K562 (cell line): ENCODE measurements around the gene GPATCH3. TPM values are rescaled to one million over a fixed set of nuclear protein-coding genes. Genes with fewer than 3 reads are reported as not detected.

ENCODE experiments used
- ADNP ChIP-seq: fragments of 200-800 bp; sonication (Bioruptor generic); IDR thresholded peaks from 2 replicates; pipeline ENCODE4 v1.6.1; 2016; ENCODE audit warnings: missing genetic modification characterization, missing compliant biosample characterization
- BMI1 ChIP-seq: fragments of 150-350 bp; IDR thresholded peaks from 2 replicates; pipeline ENCODE4 v1.6.1; 2014; ENCODE audit warnings: low read length
- CCAR2 ChIP-seq: fragments of 200-400 bp; formaldehyde crosslinking; IDR thresholded peaks from 2 replicates; pipeline ENCODE4 v1.6.1; 2017; ENCODE audit warnings: mild to moderate bottlenecking, low read depth, low read length
- CEBPB ChIP-seq: fragments of 450-650 bp; IDR thresholded peaks from 2 replicates; pipeline ENCODE4 v1.6.1; 2016; ENCODE audit warnings: missing genetic modification characterization, missing compliant biosample characterization
- DACH1 ChIP-seq: fragments of 450-650 bp; IDR thresholded peaks from 2 replicates; pipeline ENCODE4 v1.6.1; 2018; ENCODE audit not compliant: partially characterized antibody
- ESRRB ChIP-seq: fragments of 250-450 bp; sonication (Bioruptor Pico); IDR thresholded peaks from 2 replicates; pipeline ENCODE4 v1.5.0; 2020; ENCODE audit warnings: mild to moderate bottlenecking, moderate library complexity, borderline replicate concordance
- HES1 ChIP-seq: fragments of 450-650 bp; IDR thresholded peaks from 2 replicates; pipeline ENCODE4 v1.6.1; 2016; ENCODE audit warnings: low read depth, mild to moderate bottlenecking, moderate library complexity
- HINFP ChIP-seq: fragments of 450-650 bp; conservative IDR thresholded peaks from 2 replicates; pipeline ENCODE4 v1.6.1; 2016; ENCODE audit warnings: missing genetic modification characterization, low read depth, mild to moderate bottlenecking, control low read depth, missing compliant biosample characterization
- HMG20A ChIP-seq: fragments of 450-650 bp; formaldehyde crosslinking; conservative IDR thresholded peaks from 2 replicates; pipeline ENCODE4 v1.4.0; 2020; ENCODE audit warnings: mild to moderate bottlenecking, mixed read lengths
- MED1 ChIP-seq: sonication (generic); formaldehyde crosslinking; IDR thresholded peaks from 2 replicates; pipeline ENCODE4 v1.8.1; 2023; ENCODE audit warnings: missing genetic modification reagents, borderline replicate concordance
- MLX ChIP-seq, 2 experiments: fragments of 450-650 bp in 1 of 2; sonication (generic) in 1 of 2; formaldehyde crosslinking; conservative IDR thresholded peaks; 2 replicates each; pipeline versions ENCODE4 v1.4.0 to v1.8.1; 2020 to 2022; ENCODE audit warnings: mild to moderate bottlenecking in 1 of 2, missing genetic modification reagents in 1 of 2
- NR2F6 ChIP-seq: fragments of 450-650 bp; formaldehyde crosslinking; IDR thresholded peaks from 2 replicates; pipeline ENCODE4 v1.4.0; 2020; ENCODE audit warnings: mild to moderate bottlenecking
- NR4A1 ChIP-seq, 2 experiments: fragments of 250-450 bp in 1 of 2; fragments of 450-650 bp in 1 of 2; sonication (Bioruptor Pico) in 1 of 2; IDR thresholded peaks; 2 replicates each; pipeline versions ENCODE4 v1.4.0 to v1.6.1; 2016 to 2020; ENCODE audit warnings: mild to moderate bottlenecking in 2 of 2, missing compliant biosample characterization in 1 of 2, missing genetic modification characterization in 1 of 2, moderate library complexity in 1 of 2
- PCBP1 ChIP-seq: fragments of 200-400 bp; formaldehyde crosslinking; IDR thresholded peaks from 2 replicates; pipeline ENCODE4 v1.6.1; 2018; ENCODE audit warnings: mild to moderate bottlenecking, low read depth, low read length; ENCODE audit not compliant: poor library complexity, severe bottlenecking
- SIN3B ChIP-seq: fragments of 450-650 bp; IDR thresholded peaks from 2 replicates; pipeline ENCODE4 v1.6.1; 2017; ENCODE audit warnings: low read depth, mild to moderate bottlenecking, moderate library complexity
- SNIP1 ChIP-seq: fragments of 450-650 bp; IDR thresholded peaks from 2 replicates; pipeline ENCODE4 v1.7.1; 2017; ENCODE audit warnings: low read depth, mild to moderate bottlenecking
- SRF ChIP-seq, 2 experiments: fragments of 250-450, 450-650 bp in 1 of 2; sonication (Bioruptor Pico) in 1 of 2; sonication (generic) in 1 of 2; formaldehyde crosslinking; IDR thresholded peaks; 2 replicates each; pipeline versions ENCODE4 v1.5.0 to v1.5.1; 2020 to 2022; ENCODE audit warnings: mild to moderate bottlenecking in 1 of 2, missing genetic modification reagents in 1 of 2
- SRSF9 ChIP-seq: fragments of 200-400 bp; formaldehyde crosslinking; IDR thresholded peaks from 2 replicates; pipeline ENCODE4 v1.6.1; 2017; ENCODE audit warnings: low read depth, low read length, borderline replicate concordance
- TCFL5 ChIP-seq: fragments of 250-450 bp; sonication (Bioruptor Pico); conservative IDR thresholded peaks from 2 replicates; pipeline ENCODE4 v1.6.1; 2021; ENCODE audit warnings: mild to moderate bottlenecking, moderate library complexity, matching md5 sums
- UBTF ChIP-seq, 2 experiments: IDR thresholded peaks; 2 replicates each; pipeline ENCODE4 v1.6.1; 2012; ENCODE audit warnings: improper control_type of control experiment in 2 of 2, low read depth in 2 of 2, low read length in 2 of 2, borderline replicate concordance in 1 of 2
- XRCC5 ChIP-seq: fragments of 200-400 bp; formaldehyde crosslinking; IDR thresholded peaks from 2 replicates; pipeline ENCODE4 v1.6.1; 2017; ENCODE audit warnings: low read depth, mild to moderate bottlenecking, low read length
- ZNF75A ChIP-seq: fragments of 450-650 bp; formaldehyde crosslinking; IDR thresholded peaks from 2 replicates; pipeline ENCODE4 v1.4.0; 2020; ENCODE audit warnings: mild to moderate bottlenecking
- polyA plus RNA-seq, 8 experiments: library from polyadenylated mRNA; depleted of rRNA in 4 of 8; stranded (reverse) in 5 of 8; unstranded in 3 of 8; fragments of >200 nt; fragmentation: Nextera tagmentation in 2 of 8; fragmentation: Illumina TruSeq in 1 of 8; extraction: Ambion mirVana in 2 of 8; extraction: Trizol in 1 of 8; gene quantifications; 2 replicates each; pipeline versions ENCODE4 v1.2.1 to v1.2.3, GENCODE V29; 2011 to 2014; ENCODE audit warnings: inconsistent platforms in 1 of 8, missing spikeins in 1 of 8
- total RNA-seq, 7 experiments: library from RNA; depleted of rRNA in 6 of 7; stranded (reverse); fragments of >200 nt in 6 of 7; fragmentation: Illumina TruSeq in 2 of 7; extraction: Trizol in 2 of 7; gene quantifications; 2 replicates each; pipeline versions ENCODE4 v1.2.1 to v1.2.3, GENCODE V29; 2011 to 2021; ENCODE audit warnings: low replicate concordance in 1 of 7

The GPATCH3 gene
- total and polyA plus RNA-seq, 9 of the 15 experiments (the other 6 are each of a cell fraction or from before 2014, with no cell fraction given) = 1.6 to 23.0 (median 13.3) TPM

- TF ChIP-seq CEBPB = no peak
- TF ChIP-seq ESRRB (CRISPR knock-in tag) = no peak
- TF ChIP-seq HES1 = no peak
- TF ChIP-seq SIN3B = no peak; the same call in 1 of the 2 replicates
- no peak for TF ChIP-seq MED1 (CRISPR knock-in tag)
- TF ChIP-seq PCBP1 = peak; percentile 90
- peak in 1 of 2 experiments; percentile 20; a peak in 1 of 4 replicates for TF ChIP-seq SRF (CRISPR knock-in tag; IDR thresholded peaks at IDR 0.05)
- TF ChIP-seq MLX (CRISPR knock-in tag; conservative IDR thresholded peaks at IDR 0.05) = 0 out of 4 replicates have a peak, but pooled peaks of 1 of the 2 experiments have one; percentile 16
- TF ChIP-seq DACH1 = peak; percentile 97
- TF ChIP-seq HMG20A = no peak
- TF ChIP-seq SRSF9 = no peak
- no peak for TF ChIP-seq CCAR2
- peak; percentile 27 to 41; a peak in 2 of 4 replicates for TF ChIP-seq UBTF (IDR thresholded peaks at IDR 0.05; ENCODE audit: borderline replicate concordance in 1 of 2, low read depth in 2 of 2, low read length in 2 of 2)
- TF ChIP-seq ZNF75A (CRISPR knock-in tag) = no peak
- no peak for TF ChIP-seq SNIP1
- TF ChIP-seq HINFP (tag) = no peak
- TF ChIP-seq NR4A1 (CRISPR knock-in tag; IDR thresholded peaks at IDR 0.05) = no peak
- no peak for TF ChIP-seq NR4A1 (tag; IDR thresholded peaks at IDR 0.05)
- no peak for TF ChIP-seq TCFL5 (CRISPR knock-in tag)
- no peak for TF ChIP-seq NR2F6 (CRISPR knock-in tag)
- no peak for TF ChIP-seq BMI1
- no peak for TF ChIP-seq ADNP
- TF ChIP-seq XRCC5 = no peak
Observed at GRCh38 chr1:26889551-26890466, 10.5 kb downstream of the GPATCH3 start, which contains the start of gene GPN2 (continued).
